GM12878 (cell line): ENCODE results near the gene FITM1. TPM values are rescaled to one million over a fixed set of nuclear protein-coding genes. Genes with fewer than 3 reads are reported as not detected.

Experiments used
- ATF7 ChIP-seq: fragments of 450-650 bp; IDR thresholded peaks from 2 replicates; pipeline ENCODE4 v1.6.1; 2016; ENCODE audit warnings: low read depth, mild to moderate bottlenecking
- BACH1 ChIP-seq: fragments of 450-650 bp; IDR thresholded peaks from 2 replicates; pipeline ENCODE4 v1.6.1; 2017; ENCODE audit warnings: mild to moderate bottlenecking, borderline replicate concordance
- CBX3 ChIP-seq: fragments of 200-600 bp; sonication (generic); IDR thresholded peaks from 2 replicates; pipeline ENCODE4 v1.6.1; 2016; ENCODE audit warnings: low read depth, borderline replicate concordance
- CREB1 ChIP-seq: IDR thresholded peaks from 2 replicates; pipeline ENCODE4 v1.6.1; 2012; ENCODE audit warnings: low read depth, mild to moderate bottlenecking, inconsistent platforms
- CTCF ChIP-seq, 3 experiments: IDR thresholded peaks in 2 of 3; conservative IDR thresholded peaks in 1 of 3; 2 replicates each; pipeline ENCODE4 v1.5.1; 2011; ENCODE audit warnings: low read depth in 3 of 3, low read length in 3 of 3, mild to moderate bottlenecking in 3 of 3, control low read depth in 2 of 3, moderate library complexity in 2 of 3, inconsistent platforms in 1 of 3, mixed read lengths in 1 of 3; ENCODE audit not compliant: control insufficient read depth in 2 of 3, insufficient read depth in 1 of 3; ENCODE audit errors: extremely low read depth in 1 of 3
- DPF2 ChIP-seq: fragments of 450-650 bp; IDR thresholded peaks from 2 replicates; pipeline ENCODE4 v1.6.1; 2017; ENCODE audit warnings: mild to moderate bottlenecking
- EGR1 ChIP-seq, 2 experiments: IDR thresholded peaks; 1 replicate in 1 of 2; 2 replicates in 1 of 2; pipeline ENCODE4 v1.6.1; 2011 to 2012; ENCODE audit warnings: low read depth in 2 of 2, low read length in 2 of 2, borderline replicate concordance in 1 of 2, mild to moderate bottlenecking in 1 of 2, moderate library complexity in 1 of 2
- GATAD2B ChIP-seq: fragments of 450-650 bp; conservative IDR thresholded peaks from 2 replicates; pipeline ENCODE4 v1.6.1; 2017; ENCODE audit warnings: low read depth, mild to moderate bottlenecking, moderate library complexity
- HDAC6 ChIP-seq: fragments of 200-600 bp; sonication (generic); IDR thresholded peaks from one replicate; pipeline ENCODE4 v1.8.0; 2017; ENCODE audit warnings: antibody characterized with exemption; ENCODE audit not compliant: unreplicated experiment
- IKZF2 ChIP-seq, 2 experiments: fragments of 450-650 bp; IDR thresholded peaks; 2 replicates each; pipeline ENCODE4 v1.6.1; 2017; ENCODE audit warnings: mild to moderate bottlenecking in 2 of 2, moderate library complexity in 2 of 2
- KDM1A ChIP-seq: fragments of 200-600 bp; sonication (generic); IDR thresholded peaks from 2 replicates; pipeline ENCODE4 v1.6.1; 2016; ENCODE audit warnings: borderline replicate concordance
- MAX ChIP-seq: IDR thresholded peaks from 2 replicates; pipeline ENCODE4 v1.6.1; 2012; ENCODE audit warnings: low read depth, low read length, improper control_type of control experiment
- MEF2B ChIP-seq: fragments of 450-650 bp; IDR thresholded peaks from 2 replicates; pipeline ENCODE4 v1.6.1; 2018; ENCODE audit warnings: mild to moderate bottlenecking, moderate library complexity; ENCODE audit not compliant: partially characterized antibody, poor library complexity, severe bottlenecking
- NBN ChIP-seq: fragments of 450-650 bp; IDR thresholded peaks from 2 replicates; pipeline ENCODE4 v1.6.1; 2016
- NFYB ChIP-seq: IDR thresholded peaks from 2 replicates; pipeline ENCODE4 v1.6.1; 2011; ENCODE audit warnings: low read depth, mild to moderate bottlenecking, low read length, improper control_type of control experiment, moderate library complexity; ENCODE audit not compliant: insufficient read depth
- POLR2A ChIP-seq: IDR thresholded peaks from 2 replicates; pipeline ENCODE4 v1.6.1; 2011; ENCODE audit warnings: low read depth, mild to moderate bottlenecking, low read length
- POLR2AphosphoS5 ChIP-seq: IDR thresholded peaks from 2 replicates; pipeline ENCODE4 v1.6.1; 2011; ENCODE audit warnings: mild to moderate bottlenecking, low read length, inconsistent platforms
- RUNX3 ChIP-seq: IDR thresholded peaks from 2 replicates; pipeline ENCODE4 v1.6.1; 2012; ENCODE audit warnings: low read length, inconsistent platforms
- SMAD5 ChIP-seq: IDR thresholded peaks from 2 replicates; pipeline ENCODE4 v1.6.1; 2016; ENCODE audit warnings: antibody characterized with exemption, low read depth
- TAF1 ChIP-seq: IDR thresholded peaks from 2 replicates; pipeline ENCODE4 v1.6.1; 2011; ENCODE audit warnings: mild to moderate bottlenecking, low read depth, low read length, borderline replicate concordance
- TCF12 ChIP-seq: IDR thresholded peaks from 2 replicates; pipeline ENCODE4 v1.6.1; 2011; ENCODE audit warnings: low read depth, mild to moderate bottlenecking, low read length
- TCF3 ChIP-seq: IDR thresholded peaks from 2 replicates; pipeline ENCODE4 v1.6.1; 2012; ENCODE audit warnings: low read depth, mild to moderate bottlenecking, low read length, borderline replicate concordance; ENCODE audit not compliant: insufficient read depth
- ZNF207 ChIP-seq: fragments of 450-650 bp; IDR thresholded peaks from 2 replicates; pipeline ENCODE4 v1.6.1; 2014; ENCODE audit warnings: antibody characterized with exemption, mild to moderate bottlenecking, borderline replicate concordance
- ZNF687 ChIP-seq: fragments of 450-650 bp; IDR thresholded peaks from 2 replicates; pipeline ENCODE4 v1.6.1; 2017; ENCODE audit warnings: mild to moderate bottlenecking, moderate library complexity
- polyA plus RNA-seq, 11 experiments: library from polyadenylated mRNA; depleted of rRNA in 4 of 11; unstranded in 6 of 11; stranded (reverse) in 5 of 11; fragments of >200 nt; fragmentation: Nextera tagmentation in 4 of 11; fragmentation: Illumina TruSeq in 1 of 11; extraction: Ambion mirVana in 4 of 11; extraction: Trizol in 1 of 11; gene quantifications; 1 replicate in 1 of 11; 2 replicates in 10 of 11; pipeline versions ENCODE4 v1.2.1 to v1.2.3, GENCODE V29; 2011 to 2016; ENCODE audit warnings: inconsistent platforms in 2 of 11, missing spikeins in 2 of 11, low read depth in 1 of 11
- total RNA-seq, 4 experiments: library from RNA; depleted of rRNA in 3 of 4; stranded (reverse); fragments of >200 nt in 3 of 4; fragmentation: Illumina TruSeq in 1 of 4; extraction: Trizol in 1 of 4; gene quantifications; 2 replicates each; pipeline versions ENCODE4 v1.2.1 to v1.2.3, GENCODE V29; 2013 to 2021

The FITM1 gene
- total and polyA plus RNA-seq, 10 of the 15 experiments (the other 5 are each of a cell fraction or from before 2014, with no cell fraction given): 0.11 to 1.9 (median 0.45) TPM; not detected in 2

GRCh38 chr14:24093901-24094840 is 36.3 kb upstream of the FITM1 start, which contains the start of gene PCK2 (continued):
- TF ChIP-seq EGR1 (IDR thresholded peaks at IDR 0.05; ENCODE audit: borderline replicate concordance in 1 of 2, low read depth in 2 of 2, low read length in 2 of 2) (peak in 1 of 2 experiments; percentile 84; a peak in 2 of 3 replicates), ATF7 (peak; percentile 26; the same call in 1 of the 2 replicates), MAX (no peak), SMAD5 (peak; percentile 30; the same call in 1 of the 2 replicates), TCF3 (peak; percentile 73; the same call in 1 of the 2 replicates), CTCF (IDR thresholded peaks at IDR 0.05 in 2 of 3, conservative IDR thresholded peaks at IDR 0.05 in 1 of 3; ENCODE audit: control insufficient read depth in 2 of 3, extremely low read depth in 1 of 3, insufficient read depth in 1 of 3, low read depth in 3 of 3, low read length in 3 of 3) (no peak), ZNF687 (peak; percentile 35; the same call in 1 of the 2 replicates), POLR2A (peak; percentile 91), TCF12 (no peak), POLR2AphosphoS5 (peak; percentile 35; the same call in 1 of the 2 replicates), HDAC6 (peak; percentile 39), TAF1 (peak; percentile 35; the same call in 1 of the 2 replicates), CBX3 (no peak), IKZF2 (IDR thresholded peaks at IDR 0.05) (peak in 1 of 2 experiments; percentile 29; a peak in 2 of 4 replicates), GATAD2B (peak; percentile 87), NFYB (peak; percentile 60; the same call in 1 of the 2 replicates), NBN (0 out of 2 replicates have a peak, but pooled peaks have one; percentile 40), DPF2 (peak; percentile 80; the same call in 1 of the 2 replicates), CREB1 (0 out of 2 replicates have a peak, but pooled peaks have one; percentile 16), RUNX3 (peak; percentile 5; the same call in 1 of the 2 replicates), MEF2B (peak; percentile 58), ZNF207 (0 out of 2 replicates have a peak, but pooled peaks have one; percentile 25), KDM1A (no peak), BACH1 (peak; percentile 47; the same call in 1 of the 2 replicates)
